Measurements from ENCODE around the gene IRF8. TPM values are rescaled to one million over a fixed set of nuclear protein-coding genes. Genes with fewer than 3 reads are reported as not detected.

IRF8 gene
- total and polyA plus RNA-seq, 2 of the 13 experiments (the other 11 are each of a cell fraction or from before 2014, with no cell fraction given), result not detected

GRCh38 chr16:85898521-85899442 lies at the start of gene IRF8 (continued):
- TF ChIP-seq, protein P1, sequence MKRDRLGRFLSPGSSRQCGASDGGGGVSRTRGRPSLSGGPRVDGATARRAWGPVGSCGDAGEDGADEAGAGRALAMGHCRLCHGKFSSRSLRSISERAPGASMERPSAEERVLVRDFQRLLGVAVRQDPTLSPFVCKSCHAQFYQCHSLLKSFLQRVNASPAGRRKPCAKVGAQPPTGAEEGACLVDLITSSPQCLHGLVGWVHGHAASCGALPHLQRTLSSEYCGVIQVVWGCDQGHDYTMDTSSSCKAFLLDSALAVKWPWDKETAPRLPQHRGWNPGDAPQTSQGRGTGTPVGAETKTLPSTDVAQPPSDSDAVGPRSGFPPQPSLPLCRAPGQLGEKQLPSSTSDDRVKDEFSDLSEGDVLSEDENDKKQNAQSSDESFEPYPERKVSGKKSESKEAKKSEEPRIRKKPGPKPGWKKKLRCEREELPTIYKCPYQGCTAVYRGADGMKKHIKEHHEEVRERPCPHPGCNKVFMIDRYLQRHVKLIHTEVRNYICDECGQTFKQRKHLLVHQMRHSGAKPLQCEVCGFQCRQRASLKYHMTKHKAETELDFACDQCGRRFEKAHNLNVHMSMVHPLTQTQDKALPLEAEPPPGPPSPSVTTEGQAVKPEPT (CRISPR knock-in tag; IDR thresholded peaks at IDR 0.05; ENCODE audit: low read depth), result peak; percentile 40; the same call in 1 of the 2 replicates
- TF ChIP-seq ZNF513 (CRISPR knock-in tag; conservative IDR thresholded peaks at IDR 0.05), result no peak
- TF ChIP-seq FOXC1 (CRISPR knock-in tag; IDR thresholded peaks at IDR 0.05; ENCODE audit: borderline replicate concordance), result no peak
- peak; percentile 76; the same call in 1 of the 2 replicates for TF ChIP-seq MTA1 (CRISPR knock-in tag; IDR thresholded peaks at IDR 0.05; ENCODE audit: borderline replicate concordance)
- no peak for TF ChIP-seq ZNF17 (CRISPR knock-in tag; IDR thresholded peaks at IDR 0.05)
- TF ChIP-seq ZNF570 (CRISPR knock-in tag; IDR thresholded peaks at IDR 0.05; ENCODE audit: borderline replicate concordance), result no peak
- no peak for TF ChIP-seq REPIN1 (CRISPR knock-in tag; IDR thresholded peaks at IDR 0.05; ENCODE audit: borderline replicate concordance, low read depth)
- TF ChIP-seq CSRNP1 (CRISPR knock-in tag; IDR thresholded peaks at IDR 0.05), result no peak
- TF ChIP-seq ZNF496 (CRISPR knock-in tag; IDR thresholded peaks at IDR 0.05; ENCODE audit: insufficient replicate concordance), result no peak
- peak; percentile 45; the same call in 1 of the 2 replicates for TF ChIP-seq KDM5B (CRISPR knock-in tag; IDR thresholded peaks at IDR 0.05; ENCODE audit: borderline replicate concordance)
- TF ChIP-seq, protein P2, sequence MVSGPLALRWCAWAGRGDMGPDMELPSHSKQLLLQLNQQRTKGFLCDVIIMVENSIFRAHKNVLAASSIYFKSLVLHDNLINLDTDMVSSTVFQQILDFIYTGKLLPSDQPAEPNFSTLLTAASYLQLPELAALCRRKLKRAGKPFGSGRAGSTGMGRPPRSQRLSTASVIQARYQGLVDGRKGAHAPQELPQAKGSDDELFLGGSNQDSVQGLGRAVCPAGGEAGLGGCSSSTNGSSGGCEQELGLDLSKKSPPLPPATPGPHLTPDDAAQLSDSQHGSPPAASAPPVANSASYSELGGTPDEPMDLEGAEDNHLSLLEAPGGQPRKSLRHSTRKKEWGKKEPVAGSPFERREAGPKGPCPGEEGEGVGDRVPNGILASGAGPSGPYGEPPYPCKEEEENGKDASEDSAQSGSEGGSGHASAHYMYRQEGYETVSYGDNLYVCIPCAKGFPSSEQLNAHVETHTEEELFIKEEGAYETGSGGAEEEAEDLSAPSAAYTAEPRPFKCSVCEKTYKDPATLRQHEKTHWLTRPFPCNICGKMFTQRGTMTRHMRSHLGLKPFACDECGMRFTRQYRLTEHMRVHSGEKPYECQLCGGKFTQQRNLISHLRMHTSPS (CRISPR knock-in tag; IDR thresholded peaks at IDR 0.05; ENCODE audit: low read depth), result no peak
- no peak for TF ChIP-seq SCMH1 (CRISPR knock-in tag; IDR thresholded peaks at IDR 0.05; ENCODE audit: borderline replicate concordance)
- no peak for TF ChIP-seq HOXA7 (CRISPR knock-in tag; IDR thresholded peaks at IDR 0.05)
- no peak for TF ChIP-seq HMG20B (CRISPR knock-in tag; conservative IDR thresholded peaks at IDR 0.05)
- no peak for TF ChIP-seq RBFOX2 (IDR thresholded peaks at IDR 0.05; ENCODE audit: low read depth, low read length)
- peak; percentile 57; the same call in 1 of the 2 replicates for TF ChIP-seq PBX2 (CRISPR knock-in tag; IDR thresholded peaks at IDR 0.05)
- TF ChIP-seq ZNF607 (CRISPR knock-in tag; IDR thresholded peaks at IDR 0.05; ENCODE audit: borderline replicate concordance), result no peak

Data from HepG2 (cell line).